Measurements from ENCODE around the gene RFNG. TPM values are rescaled to one million over a fixed set of nuclear protein-coding genes. Genes with fewer than 3 reads are reported as not detected.

RFNG gene
- total RNA-seq, 1 donor from 2014 or later: 26.3 TPM

DNA sequence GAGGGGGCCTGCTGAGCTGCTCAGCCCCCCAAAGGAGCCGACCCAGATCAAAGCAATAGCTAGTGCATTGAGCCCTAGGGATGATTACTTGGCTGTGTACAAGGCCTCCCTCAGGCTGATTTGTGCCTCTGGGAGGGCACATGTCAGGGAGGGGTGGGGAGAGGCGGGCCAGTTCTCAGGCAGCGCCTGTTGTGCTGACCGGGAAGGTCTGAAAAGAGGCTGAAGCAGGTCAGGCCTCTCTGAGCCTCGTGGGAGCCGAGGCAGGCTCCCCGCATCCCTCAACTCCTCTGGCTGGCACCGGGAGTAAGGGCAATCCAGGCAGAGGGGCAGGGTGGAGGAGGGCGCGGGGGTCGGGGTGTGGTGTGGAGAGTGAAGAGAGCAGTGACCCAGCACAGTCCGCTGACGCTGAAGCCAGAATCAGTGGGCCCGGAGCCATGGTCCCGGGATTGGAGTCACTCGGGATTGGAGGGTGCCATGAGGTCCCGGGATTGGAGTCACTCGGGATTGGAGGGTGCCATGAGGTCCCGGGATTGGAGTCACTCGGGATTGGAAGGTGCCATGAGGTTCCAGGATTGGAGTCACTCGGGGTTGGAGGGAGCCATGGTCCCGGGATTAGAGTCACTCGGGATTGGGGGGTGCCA lies 17.1 kb downstream of the RFNG start:
- Histone ChIP-seq H3K4me3 (ENCODE audit: low read depth, low read length) (no peak overlapping the region), H3K27me3 (ENCODE audit: control insufficient read depth, insufficient read depth, low read length) (no peaks in the 10 kb centered on the region), H3K36me3 (ENCODE audit: control insufficient read depth, insufficient read depth, low read length) (peaks cover 7% of the 10 kb centered on the region)
- DNase-seq (ENCODE audit: low read depth): no peak
- TF ChIP-seq CTCF (IDR thresholded peaks at IDR 0.05; ENCODE audit: insufficient read depth, low read length, severe bottlenecking): no peak
- no peak for FAIRE-seq

DNA sequence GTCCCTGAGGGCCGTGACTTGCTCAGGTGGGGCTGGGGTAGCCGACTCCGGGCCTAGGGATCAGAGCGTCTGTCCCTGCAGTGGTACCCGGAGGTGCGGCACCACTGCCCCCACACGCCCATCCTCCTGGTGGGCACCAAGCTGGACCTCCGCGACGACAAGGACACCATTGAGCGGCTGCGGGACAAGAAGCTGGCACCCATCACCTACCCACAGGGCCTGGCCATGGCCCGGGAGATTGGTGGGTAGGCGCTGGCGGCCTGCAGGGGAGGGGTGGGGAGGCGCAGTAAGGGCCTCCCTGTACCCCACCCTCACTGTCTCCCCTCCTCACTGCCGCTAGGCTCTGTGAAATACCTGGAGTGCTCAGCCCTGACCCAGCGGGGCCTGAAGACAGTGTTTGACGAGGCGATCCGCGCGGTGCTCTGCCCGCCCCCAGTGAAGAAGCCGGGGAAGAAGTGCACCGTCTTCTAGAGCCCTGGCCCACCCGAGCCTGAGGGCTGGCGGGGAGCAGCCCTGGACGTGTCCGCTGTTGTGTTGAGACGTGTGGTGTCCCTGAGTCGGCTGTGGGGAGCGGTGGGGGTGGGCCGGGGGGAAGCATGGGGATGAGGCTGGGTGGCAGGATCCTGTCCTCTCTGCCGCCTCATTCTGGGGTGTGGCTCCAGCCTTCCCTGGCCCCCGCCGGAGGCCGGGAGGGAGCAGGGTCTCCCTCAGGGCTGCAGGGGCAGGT lies 18.1 kb downstream of the RFNG start:
- Histone ChIP-seq H3K27me3 (ENCODE audit: control insufficient read depth, insufficient read depth, low read length) (no peaks in the 10 kb centered on the region), H3K36me3 (ENCODE audit: control insufficient read depth, insufficient read depth, low read length) (peaks cover 7% of the 10 kb centered on the region), H3K4me3 (ENCODE audit: low read depth, low read length) (no peak overlapping the region)
- no peak for TF ChIP-seq CTCF (IDR thresholded peaks at IDR 0.05; ENCODE audit: insufficient read depth, low read length, severe bottlenecking)
- DNase-seq (ENCODE audit: low read depth) (no peak), FAIRE-seq (no peak)

DNA sequence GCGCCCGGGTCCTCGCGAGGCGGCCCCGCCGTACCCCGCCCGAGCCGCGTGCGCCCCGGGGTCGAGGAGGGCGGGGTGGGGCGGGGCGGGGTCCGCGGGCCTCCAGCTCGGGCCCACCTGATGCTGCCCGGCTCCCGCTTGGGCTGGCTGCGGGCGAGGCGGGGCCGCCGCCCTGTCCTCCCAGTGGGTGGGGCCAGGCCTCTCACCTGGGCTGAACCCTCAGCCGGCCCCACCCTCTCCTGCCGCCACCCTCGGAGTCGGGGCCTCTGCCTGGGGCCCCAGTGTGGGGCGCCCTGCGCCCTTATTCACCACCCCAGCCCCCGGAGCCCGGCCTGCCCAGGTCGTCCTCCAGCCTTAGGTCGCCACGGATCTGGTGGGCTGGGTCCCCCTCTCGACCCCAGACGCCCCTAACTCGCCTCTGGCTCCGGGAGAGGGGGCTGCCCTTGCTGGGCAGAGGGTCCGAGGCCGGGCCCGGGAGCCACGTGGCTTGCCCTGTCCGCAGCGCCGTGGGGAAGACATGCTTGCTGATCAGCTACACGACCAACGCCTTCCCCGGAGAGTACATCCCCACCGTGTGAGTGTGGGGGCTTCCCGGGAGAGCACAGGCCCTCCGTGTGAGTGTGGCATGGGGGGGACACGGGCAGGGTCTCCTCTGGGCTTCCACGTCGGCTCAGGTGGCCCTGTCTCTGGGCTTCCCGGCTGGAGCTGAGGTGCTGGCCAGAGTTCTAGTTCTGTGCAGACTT lies 19.6 kb downstream of the RFNG start:
- no peak for TF ChIP-seq CTCF (IDR thresholded peaks at IDR 0.05; ENCODE audit: insufficient read depth, low read length, severe bottlenecking)
- peak overlapping the region; percentile 51 for H3K4me3 ChIP-seq (ENCODE audit: low read depth, low read length)
- peak; percentile 25 for DNase-seq (ENCODE audit: low read depth)
- H3K36me3 ChIP-seq (ENCODE audit: control insufficient read depth, insufficient read depth, low read length): peaks cover 10% of the 10 kb centered on the region
- FAIRE-seq: no peak
- H3K27me3 ChIP-seq (ENCODE audit: control insufficient read depth, insufficient read depth, low read length): no peaks in the 10 kb centered on the region

DNA sequence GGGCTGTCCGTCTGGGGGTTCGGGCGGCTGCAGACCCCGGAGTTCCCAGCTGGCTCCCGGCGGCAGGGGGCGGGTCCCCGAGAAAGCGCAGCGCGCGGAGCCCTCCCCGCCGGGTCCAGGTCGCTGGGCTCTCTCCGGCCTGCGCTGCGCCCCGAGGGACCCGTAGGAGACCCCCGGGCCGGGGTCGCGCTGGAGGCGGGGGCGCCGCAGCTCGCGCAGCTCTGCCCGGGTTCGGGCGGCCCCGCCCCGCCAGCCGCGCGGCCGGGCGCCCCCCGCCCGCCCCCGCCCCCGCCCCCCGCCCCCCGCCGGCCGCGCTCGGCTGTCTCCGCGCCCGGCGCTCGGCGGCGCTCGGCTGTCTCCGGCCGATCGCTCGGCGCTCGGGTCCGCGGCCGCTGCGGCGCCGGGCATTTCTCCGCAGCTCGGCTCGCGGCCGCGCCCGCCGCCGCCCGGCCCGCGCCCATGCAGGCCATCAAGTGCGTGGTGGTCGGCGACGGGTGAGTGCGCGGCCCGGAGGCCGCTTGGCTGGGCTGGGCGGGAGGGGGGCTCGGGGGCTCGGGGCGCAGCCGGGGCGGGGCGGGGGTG lies 20.2 kb downstream of the RFNG start, which contains the start of gene RAC3:
TSS of gene RAC3 (plus strand) at position 376 of the 582 bp plus-strand sequence. CDS start at position 460, 84 bp downstream.
- no peak for TF ChIP-seq CTCF (IDR thresholded peaks at IDR 0.05; ENCODE audit: insufficient read depth, low read length, severe bottlenecking)
- no peak for DNase-seq (ENCODE audit: low read depth)
- Histone ChIP-seq H3K36me3 (ENCODE audit: control insufficient read depth, insufficient read depth, low read length) (peaks cover 9% of the 10 kb centered on the region), H3K27me3 (ENCODE audit: control insufficient read depth, insufficient read depth, low read length) (no peaks in the 10 kb centered on the region), H3K4me3 (ENCODE audit: low read depth, low read length) (peak within 1 kb of the TSS; percentile 51)
- FAIRE-seq: no peak

DNA sequence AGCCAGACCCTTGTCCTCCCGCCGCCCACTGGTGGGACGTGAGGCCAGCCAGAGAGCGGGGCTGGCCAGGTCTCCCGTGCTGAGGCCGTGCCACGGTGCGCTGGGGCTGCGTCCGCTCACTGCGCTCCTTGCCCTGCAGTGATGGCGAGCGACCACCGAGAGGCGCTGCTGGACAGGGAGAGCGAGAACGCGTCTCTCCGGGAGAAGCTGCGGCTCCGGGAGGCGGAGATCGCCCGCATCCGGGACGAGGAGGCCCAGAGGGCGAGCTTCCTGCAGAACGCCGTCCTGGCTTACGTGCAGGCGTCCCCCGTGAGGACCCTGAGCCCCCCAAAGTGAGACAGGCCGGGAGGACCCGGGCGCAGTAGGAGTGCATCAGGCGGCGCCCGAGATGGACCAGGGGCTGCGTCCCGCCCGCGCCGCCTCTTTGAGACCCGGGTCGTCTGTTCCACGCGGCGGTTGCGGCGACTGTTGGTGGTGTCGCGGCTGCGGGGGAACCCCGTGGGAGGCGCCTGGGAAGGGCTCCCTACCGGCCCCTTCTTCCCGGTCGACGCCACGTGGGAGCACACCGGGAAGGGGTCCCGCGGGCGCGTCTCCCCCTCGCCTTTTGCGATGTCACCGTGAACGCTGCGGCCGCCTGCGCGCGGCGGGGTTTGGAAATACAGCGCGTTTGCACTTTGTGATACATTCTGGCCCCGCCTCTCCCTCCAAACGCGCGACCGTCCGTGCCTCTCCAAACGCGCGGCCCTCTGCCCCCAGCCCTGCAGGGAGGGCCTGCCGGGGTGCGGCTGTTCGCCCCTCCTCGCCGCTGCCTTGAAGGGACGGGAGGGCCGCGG lies 20.9 kb downstream of the RFNG start:
- DNase-seq (ENCODE audit: low read depth): peak; percentile 71
- peak; percentile 98 for TF ChIP-seq CTCF (IDR thresholded peaks at IDR 0.05; ENCODE audit: insufficient read depth, low read length, severe bottlenecking)
- H3K4me3 ChIP-seq (ENCODE audit: low read depth, low read length): peak overlapping the region; percentile 51
- H3K36me3 ChIP-seq (ENCODE audit: control insufficient read depth, insufficient read depth, low read length): peaks cover 5% of the 10 kb centered on the region
- FAIRE-seq: no peak
- H3K27me3 ChIP-seq (ENCODE audit: control insufficient read depth, insufficient read depth, low read length): no peaks in the 10 kb centered on the region
